Vagina (tissue), 2 donors: ENCODE results near the gene SERINC5. TPM values are rescaled to one million over a fixed set of nuclear protein-coding genes. Genes with fewer than 3 reads are reported as not detected.
"Not testable (repeated sequence)": the region's sequence is repeated elsewhere in the genome, so short reads cannot be mapped to it uniquely, and the experiment has no call there.

Experiments
- DNase-seq, 2 donors: peaks; one replicate each; pipeline ENCODE4 v3.0.0-alpha.2; 2017; ENCODE audit errors: extremely low spot score in 2 of 2
- H3K27ac ChIP-seq: fragments of 200-600 bp; sonication (generic); one replicate; pipeline ENCODE4 v1.5.1; 2019
- H3K27me3 ChIP-seq: fragments of 200-600 bp; sonication (generic); one replicate; pipeline ENCODE4 v1.5.1; 2019
- H3K36me3 ChIP-seq, 2 donors: fragments of 200-600 bp; sonication (generic); one replicate each; pipeline ENCODE4 v1.5.1; 2017 to 2019
- H3K4me1 ChIP-seq: fragments of 200-600 bp; sonication (generic); one replicate; pipeline ENCODE4 v1.5.1; 2019
- H3K4me3 ChIP-seq, 2 donors: fragments of 200-600 bp; sonication (generic); 1 replicate in 1 of 2; 2 replicates in 1 of 2; pipeline ENCODE4 v1.5.1; 2016 to 2019
- H3K9me3 ChIP-seq: fragments of 200-600 bp; sonication (generic); one replicate; pipeline ENCODE4 v1.5.1; 2019
- CTCF ChIP-seq, 3 experiments: fragments of 450-650 bp in 2 of 3; fragments of 200-600 bp in 1 of 3; sonication (generic) in 1 of 3; IDR thresholded peaks; one replicate each; pipeline ENCODE4 v1.5.1; 2017 to 2019; ENCODE audit warnings: antibody characterized with exemption in 3 of 3, mild to moderate bottlenecking in 2 of 3, moderate library complexity in 2 of 3
- POLR2A ChIP-seq, 2 donors: fragments of 450-650 bp; IDR thresholded peaks; one replicate each; pipeline ENCODE4 v1.6.1; 2017; ENCODE audit warnings: antibody characterized with exemption in 2 of 2, mild to moderate bottlenecking in 2 of 2, moderate library complexity in 2 of 2
- POLR2AphosphoS5 ChIP-seq, 2 donors: sonication (generic); formaldehyde crosslinking; IDR thresholded peaks; one replicate each; pipeline ENCODE4 v1.9.0; 2017; ENCODE audit warnings: antibody characterized with exemption in 2 of 2, mild to moderate bottlenecking in 2 of 2, low read depth in 1 of 2; ENCODE audit not compliant: insufficient read depth in 1 of 2
- intact Hi-C: fragments of 100-400 bp; cut with DNase I; formaldehyde crosslinking; loops from one replicate; pipeline ENCODE4 v1.15.1; 2023
- total RNA-seq: library from RNA; depleted of rRNA; stranded (reverse); fragments of >200 nt; gene quantifications from one replicate; pipeline ENCODE4 v1.2.3, GENCODE V29; 2016

SERINC5 gene
- total RNA-seq, 1 donor from 2014 or later = 35.6 TPM

GRCh38 chr5:80206282-80206681, 49.6 kb downstream of the SERINC5 start:
- no peak overlapping the region for H3K27ac ChIP-seq
- no peak for TF ChIP-seq POLR2A (IDR thresholded peaks at IDR 0.05)
- no peak for TF ChIP-seq POLR2AphosphoS5 (IDR thresholded peaks at IDR 0.05; ENCODE audit: insufficient read depth in 1 of 2, low read depth in 1 of 2)
- TF ChIP-seq CTCF (IDR thresholded peaks at IDR 0.05) = no peak
- intact Hi-C loops = no loop called here
- no peak for DNase-seq
- H3K4me3 ChIP-seq = no peak overlapping the region
- H3K9me3 ChIP-seq = no peaks in the 10 kb centered on the region
- peaks cover 0 to 10% of the 10 kb centered on the region in 2 donors for H3K36me3 ChIP-seq
- peaks cover 10% of the 10 kb centered on the region for H3K4me1 ChIP-seq
- H3K27me3 ChIP-seq = no peaks in the 10 kb centered on the region

GRCh38 chr5:80205846-80206245, 50.0 kb downstream of the SERINC5 start:
- no peak for DNase-seq
- intact Hi-C loops = no loop called here
- H3K4me1 ChIP-seq = peaks cover 10% of the 10 kb centered on the region
- no peak overlapping the region for H3K27ac ChIP-seq
- no peaks in the 10 kb centered on the region for H3K9me3 ChIP-seq
- no peak for TF ChIP-seq POLR2AphosphoS5 (IDR thresholded peaks at IDR 0.05; ENCODE audit: insufficient read depth in 1 of 2, low read depth in 1 of 2)
- no peak for TF ChIP-seq POLR2A (IDR thresholded peaks at IDR 0.05)
- peaks cover 0 to 13% of the 10 kb centered on the region in 2 donors for H3K36me3 ChIP-seq
- H3K27me3 ChIP-seq = no peaks in the 10 kb centered on the region
- no peak overlapping the region for H3K4me3 ChIP-seq

GRCh38 chr5:80204808-80205614, 50.8 kb downstream of the SERINC5 start:
- Histone ChIP-seq H3K4me3 (no peak overlapping the region), H3K27ac (peak overlapping the region; percentile 17), H3K9me3 (no peaks in the 10 kb centered on the region), H3K27me3 (no peaks in the 10 kb centered on the region), H3K36me3 (peaks cover 0 to 13% of the 10 kb centered on the region in 2 donors), H3K4me1 (peaks cover 10% of the 10 kb centered on the region)
- TF ChIP-seq CTCF (IDR thresholded peaks at IDR 0.05) (no peak), POLR2AphosphoS5 (IDR thresholded peaks at IDR 0.05; ENCODE audit: insufficient read depth in 1 of 2, low read depth in 1 of 2) (no peak), POLR2A (IDR thresholded peaks at IDR 0.05) (no peak)
- intact Hi-C loops = no loop called here
- DNase-seq = no peak

- H3K9me3 ChIP-seq, H3K27ac ChIP-seq, H3K27me3 ChIP-seq, H3K4me1 ChIP-seq, H3K4me3 ChIP-seq, DNase-seq, intact Hi-C loops: not testable (repeated sequence)
- peaks cover 0 to 13% of the 10 kb centered on the region in 2 donors for H3K36me3 ChIP-seq
These were observed 54.1 kb downstream of the SERINC5 start for GRCh38 chr5:80201763-80202162.

- H3K9me3 ChIP-seq = no peaks in the 10 kb centered on the region
- H3K4me1 ChIP-seq = peaks cover 26% of the 10 kb centered on the region
- H3K36me3 ChIP-seq = peaks cover 0 to 18% of the 10 kb centered on the region in 2 donors
- no peak for DNase-seq
- intact Hi-C loops = no loop called here
- no peaks in the 10 kb centered on the region for H3K27me3 ChIP-seq
- H3K27ac ChIP-seq = peak overlapping the region; percentile 14
- no peak overlapping the region for H3K4me3 ChIP-seq
- no peak for TF ChIP-seq POLR2A (IDR thresholded peaks at IDR 0.05)
- TF ChIP-seq POLR2AphosphoS5 (IDR thresholded peaks at IDR 0.05; ENCODE audit: insufficient read depth in 1 of 2, low read depth in 1 of 2) = no peak
- no peak for TF ChIP-seq CTCF (IDR thresholded peaks at IDR 0.05)
These were observed 56.9 kb downstream of the SERINC5 start for GRCh38 chr5:80198920-80199319.

GRCh38 chr5:80198399-80198798, 57.4 kb downstream of the SERINC5 start:
- Histone ChIP-seq H3K36me3 (peaks cover 0 to 18% of the 10 kb centered on the region in 2 donors), H3K9me3 (no peaks in the 10 kb centered on the region), H3K4me1 (peaks cover 32% of the 10 kb centered on the region), H3K4me3 (no peak overlapping the region), H3K27me3 (no peaks in the 10 kb centered on the region), H3K27ac (peak overlapping the region; percentile 14)
- no peak for DNase-seq
- intact Hi-C loops = no loop called here
- TF ChIP-seq POLR2A (IDR thresholded peaks at IDR 0.05) = no peak
- no peak for TF ChIP-seq POLR2AphosphoS5 (IDR thresholded peaks at IDR 0.05; ENCODE audit: insufficient read depth in 1 of 2, low read depth in 1 of 2)
- no peak for TF ChIP-seq CTCF (IDR thresholded peaks at IDR 0.05)
